ENCODE data around the gene PPP1R2. TPM values are rescaled to one million over a fixed set of nuclear protein-coding genes. Genes with fewer than 3 reads are reported as not detected.
"Not testable (repeated sequence)": the region's sequence is repeated elsewhere in the genome, so short reads cannot be mapped to it uniquely, and the experiment has no call there.

The PPP1R2 gene
- total RNA-seq, 1 donor from 2014 or later: 38.2 TPM

DNA sequence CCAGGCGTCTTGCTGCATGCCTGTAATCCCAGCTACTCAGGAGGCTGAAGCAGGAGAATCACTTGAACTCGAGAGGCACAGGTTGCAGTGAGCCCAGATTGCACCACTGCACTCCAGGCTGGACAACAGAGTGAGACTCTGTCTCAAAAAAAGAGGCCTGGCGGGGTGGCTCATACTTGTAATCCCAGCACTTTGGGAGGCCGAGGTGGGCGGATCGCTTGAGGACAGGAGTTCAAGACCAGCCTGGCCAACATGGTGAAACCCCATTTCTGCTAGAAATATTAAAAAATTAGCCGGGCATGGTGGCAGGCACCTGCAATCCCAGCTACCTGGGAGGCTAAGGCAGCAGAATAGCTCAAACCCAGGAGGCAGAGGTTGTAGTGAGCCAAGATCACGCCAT lies 68.0 kb downstream of the PPP1R2 start:
- intact Hi-C loops (cut with DNase I); DNase-seq (ENCODE audit: low spot score); ATAC-seq: not testable (repeated sequence)

DNA sequence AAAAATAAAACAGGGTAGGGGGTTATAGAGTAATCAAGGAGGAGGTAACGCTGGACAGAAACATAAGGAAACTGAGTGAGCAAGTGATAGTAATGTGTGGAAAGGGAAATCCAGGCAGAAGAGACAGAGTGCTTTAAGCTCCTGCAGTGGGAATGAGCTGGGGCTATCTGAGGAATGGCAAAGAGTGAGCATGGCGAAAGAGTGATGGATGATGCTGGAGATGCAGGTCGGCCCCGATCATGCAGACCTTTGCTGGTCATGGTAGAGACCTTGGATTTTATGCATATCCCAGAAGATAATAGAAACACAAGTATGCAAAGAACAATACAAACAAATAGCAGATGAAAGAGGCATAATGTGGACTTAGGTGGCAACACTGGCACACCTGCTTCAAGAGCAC lies 74.3 kb downstream of the PPP1R2 start:
- no peak for ATAC-seq
- DNase-seq (ENCODE audit: low spot score): no peak
- intact Hi-C loops (cut with DNase I): no loop called here

DNA sequence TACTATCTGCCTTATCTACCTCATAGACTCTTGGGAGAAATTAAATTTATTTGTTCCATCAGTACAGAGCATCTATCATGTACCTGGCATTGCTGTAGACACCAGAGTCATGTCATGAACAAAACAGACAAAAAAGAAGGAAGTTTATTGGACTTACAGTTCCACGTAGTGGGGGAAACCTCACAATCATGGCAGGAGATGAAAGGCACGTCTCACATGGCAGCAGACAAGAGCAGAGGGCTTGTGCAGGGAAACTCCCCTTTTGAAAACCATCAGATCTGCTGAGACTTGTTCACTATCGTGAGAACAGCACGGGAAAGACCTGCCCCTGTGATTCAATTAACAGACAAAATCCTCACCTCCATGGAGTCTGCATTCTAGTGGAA lies 74.7 kb downstream of the PPP1R2 start:
- intact Hi-C loops (cut with DNase I): no loop called here
- DNase-seq (ENCODE audit: low spot score) (no peak), ATAC-seq (no peak)

DNA sequence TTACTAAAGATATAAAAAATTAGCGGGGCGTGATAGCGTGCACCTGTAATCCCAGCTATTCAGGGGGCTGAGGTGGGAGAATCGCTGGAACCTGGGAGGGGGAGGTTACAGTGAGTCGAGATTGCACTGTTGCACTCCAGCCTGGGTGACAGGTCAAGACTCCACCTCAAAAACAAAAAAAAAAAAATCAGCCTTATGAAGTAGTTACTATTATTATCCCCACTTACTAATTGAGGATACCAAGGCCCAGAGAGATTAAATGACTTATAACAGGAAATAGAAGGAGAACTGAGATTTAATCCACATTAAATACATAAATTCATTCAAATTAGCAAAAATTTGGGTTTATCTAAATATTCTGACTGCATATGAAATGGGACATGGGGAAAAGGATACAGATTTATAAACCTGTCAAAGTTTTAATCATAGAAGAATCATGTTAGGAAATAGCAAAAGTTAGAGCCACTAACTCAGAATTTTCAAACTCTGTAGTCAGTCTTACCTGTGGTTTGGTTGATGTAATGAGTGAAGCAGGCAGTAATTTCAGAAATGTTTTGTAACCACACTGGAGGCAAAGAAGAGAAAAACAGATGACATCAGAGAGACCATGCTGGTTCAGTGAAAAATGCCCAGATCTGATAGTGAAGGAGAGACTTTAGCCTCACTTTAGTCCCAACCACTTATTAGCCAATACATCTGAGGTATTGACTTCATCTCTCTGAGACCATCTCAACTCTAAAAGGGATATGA lies 75.3 kb downstream of the PPP1R2 start:
- ATAC-seq (no peak), DNase-seq (ENCODE audit: low spot score) (no peak)
- intact Hi-C loops (cut with DNase I): no loop called here

DNA sequence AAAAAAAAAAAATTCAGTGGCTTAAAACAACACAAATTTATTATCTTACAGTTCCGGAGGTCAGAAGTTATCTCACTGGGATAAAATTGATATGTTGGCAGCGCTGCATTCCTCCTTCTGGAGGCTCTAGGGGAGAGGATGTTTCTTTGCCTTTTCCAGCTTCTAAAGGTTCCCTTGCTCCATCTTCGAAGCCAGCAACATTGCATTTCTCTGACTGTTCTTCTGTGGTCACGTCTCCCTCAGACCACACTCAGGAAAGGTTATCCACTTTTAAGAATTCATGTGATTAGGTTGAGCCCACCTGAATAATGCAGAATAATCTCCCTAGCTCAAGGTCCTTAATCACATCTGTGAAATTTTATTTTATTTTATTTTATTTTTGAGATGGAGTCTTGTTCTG lies 76.9 kb downstream of the PPP1R2 start:
- intact Hi-C loops (cut with DNase I): no loop called here
- no peak for DNase-seq (ENCODE audit: low spot score)
- ATAC-seq: no peak

Other genes with a start within 250 kb of the PPP1R2 start
- 77.4 TPM for gene ACAP2, start 100.3 kb downstream of the PPP1R2 start, total RNA-seq
- gene APOD, start 40.6 kb upstream of the PPP1R2 start, total RNA-seq: 6,445 TPM
- gene MUC20, start 177.7 kb upstream of the PPP1R2 start, total RNA-seq: 28.7 TPM

Data from sciatic nerve (tissue), 2 donors.